Nephron (organoid): ENCODE results near the gene NFYC.

Experiments
- H3K27ac Mint-ChIP-seq, 3 experiments: 2 replicates each; pipeline ENCODE4 v1.8.0; 2020; ENCODE audit warnings: mixed read lengths in 3 of 3, mild to moderate bottlenecking in 2 of 3, moderate library complexity in 1 of 3
- H3K27me3 Mint-ChIP-seq: 2 replicates; pipeline ENCODE4 v1.8.0; 2021; ENCODE audit warnings: low read depth, mild to moderate bottlenecking, moderate library complexity, mixed read lengths
- H3K36me3 Mint-ChIP-seq: 2 replicates; pipeline ENCODE4 v1.8.0; 2020; ENCODE audit warnings: low read depth, mixed read lengths
- H3K4me1 Mint-ChIP-seq: 2 replicates; pipeline ENCODE4 v1.8.0; 2020; ENCODE audit warnings: mixed read lengths
- H3K4me3 Mint-ChIP-seq, 3 experiments: 2 replicates each; pipeline ENCODE4 v1.8.0; 2020; ENCODE audit warnings: mild to moderate bottlenecking in 3 of 3, mixed read lengths in 3 of 3, moderate library complexity in 2 of 3
- H3K9me3 Mint-ChIP-seq: 2 replicates; pipeline ENCODE4 v1.8.0; 2020; ENCODE audit warnings: mixed read lengths
- TF ChIP-seq, protein P1 (sequence below), 3 experiments: fragments of 200-600 bp; sonication (generic); IDR thresholded peaks; one replicate each; pipeline ENCODE4 v1.5.0; 2021; ENCODE audit warnings: antibody characterized with exemption in 3 of 3; ENCODE audit not compliant: unreplicated experiment in 3 of 3

Gene NFYC

DNA sequence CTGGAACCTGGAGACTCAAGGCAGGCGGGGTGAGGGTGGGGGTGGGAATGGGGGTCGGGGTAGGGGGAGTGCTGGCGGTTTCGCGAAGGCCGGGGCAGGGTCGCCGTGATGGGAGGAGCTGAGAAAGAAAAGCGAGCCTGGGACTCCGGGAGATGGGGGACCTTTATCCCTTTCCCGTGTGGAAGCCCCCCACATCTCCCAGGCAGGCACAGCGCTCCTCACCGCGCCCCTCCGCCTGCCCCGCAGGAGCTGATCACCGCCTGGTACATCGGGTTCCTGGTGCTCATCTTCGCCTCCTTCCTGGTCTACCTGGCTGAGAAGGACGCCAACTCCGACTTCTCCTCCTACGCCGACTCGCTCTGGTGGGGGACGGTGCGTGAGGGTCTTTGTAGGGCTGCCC lies 127.6 kb downstream of the NFYC start:
- Mint-ChIP-seq H3K27ac (no peak overlapping the region), H3K9me3 (no peaks in the 10 kb centered on the region), H3K27me3 (peaks cover 32% of the 10 kb centered on the region), H3K4me3 (peak overlapping the region; percentile 53 to 70 (median 68)), H3K4me1 (peaks cover 6% of the 10 kb centered on the region), H3K36me3 (no peaks in the 10 kb centered on the region)
- TF ChIP-seq, protein P1, sequence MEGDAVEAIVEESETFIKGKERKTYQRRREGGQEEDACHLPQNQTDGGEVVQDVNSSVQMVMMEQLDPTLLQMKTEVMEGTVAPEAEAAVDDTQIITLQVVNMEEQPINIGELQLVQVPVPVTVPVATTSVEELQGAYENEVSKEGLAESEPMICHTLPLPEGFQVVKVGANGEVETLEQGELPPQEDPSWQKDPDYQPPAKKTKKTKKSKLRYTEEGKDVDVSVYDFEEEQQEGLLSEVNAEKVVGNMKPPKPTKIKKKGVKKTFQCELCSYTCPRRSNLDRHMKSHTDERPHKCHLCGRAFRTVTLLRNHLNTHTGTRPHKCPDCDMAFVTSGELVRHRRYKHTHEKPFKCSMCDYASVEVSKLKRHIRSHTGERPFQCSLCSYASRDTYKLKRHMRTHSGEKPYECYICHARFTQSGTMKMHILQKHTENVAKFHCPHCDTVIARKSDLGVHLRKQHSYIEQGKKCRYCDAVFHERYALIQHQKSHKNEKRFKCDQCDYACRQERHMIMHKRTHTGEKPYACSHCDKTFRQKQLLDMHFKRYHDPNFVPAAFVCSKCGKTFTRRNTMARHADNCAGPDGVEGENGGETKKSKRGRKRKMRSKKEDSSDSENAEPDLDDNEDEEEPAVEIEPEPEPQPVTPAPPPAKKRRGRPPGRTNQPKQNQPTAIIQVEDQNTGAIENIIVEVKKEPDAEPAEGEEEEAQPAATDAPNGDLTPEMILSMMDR (IDR thresholded peaks at IDR 0.05; ENCODE audit: unreplicated experiment in 3 of 3): no peak

DNA sequence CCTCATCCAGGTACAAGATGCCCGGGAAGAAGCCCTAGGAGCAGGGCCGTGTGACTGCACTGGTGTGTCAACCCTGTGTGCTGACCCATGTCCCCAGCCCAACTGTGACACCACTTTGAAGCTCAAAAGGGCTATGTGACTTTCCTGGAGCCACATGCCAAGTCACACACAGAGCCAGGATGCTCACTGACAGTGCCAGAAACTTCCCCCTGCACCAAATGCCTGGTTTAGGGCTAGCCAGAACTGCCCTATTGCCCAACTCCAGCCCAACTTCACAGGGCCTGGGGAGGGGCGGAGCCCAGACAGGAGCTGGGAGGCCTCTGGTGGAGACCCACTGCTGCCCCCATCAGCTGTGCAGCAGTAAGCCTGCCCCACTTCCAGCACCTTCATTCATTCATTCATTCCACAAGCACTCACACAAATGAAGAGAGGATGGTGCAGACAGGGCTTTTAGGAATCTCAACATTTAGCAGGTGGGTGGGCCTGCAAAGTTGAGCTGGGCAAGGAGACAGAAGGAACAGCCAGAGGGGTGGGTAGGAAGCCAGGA lies 128.8 kb downstream of the NFYC start:
- H3K27ac Mint-ChIP-seq: no peak overlapping the region
- no peaks in the 10 kb centered on the region for H3K9me3 Mint-ChIP-seq
- peaks cover 14% of the 10 kb centered on the region for H3K4me1 Mint-ChIP-seq
- TF ChIP-seq, protein P1 (IDR thresholded peaks at IDR 0.05; ENCODE audit: unreplicated experiment in 3 of 3): no peak
- H3K36me3 Mint-ChIP-seq: no peaks in the 10 kb centered on the region
- H3K4me3 Mint-ChIP-seq: no peak overlapping the region
- H3K27me3 Mint-ChIP-seq: peaks cover 30% of the 10 kb centered on the region
